HCT116 (cell line): Measurements from ENCODE around the gene EIF3B. TPM values are rescaled to one million over a fixed set of nuclear protein-coding genes. Genes with fewer than 3 reads are reported as not detected.

Source experiments
- ATAC-seq: fragments of 200-7000 bp; cut with Tn5 transposase; 2 replicates; pipeline ENCODE4 v1.9.1; 2020; ENCODE audit warnings: mild to moderate bottlenecking, moderate library complexity
- BruUV-seq: library from RNA; stranded (reverse); fragments of 400-500 nt; replicated peaks from 2 replicates; lab custom pipeline; 2021; lab: Mats Ljungman, UMichigan
- CTCF ChIA-PET: fragments of 300-600 bp; sonication (Branson Sonifier 250); formaldehyde crosslinking; loops from one replicate; lab custom pipeline; 2021; ENCODE audit warnings: antibody characterized with exemption; lab: Charles Lee
- POLR2A ChIA-PET: fragments of 300-600, 350-600 bp; sonication (Branson Sonifier 250); formaldehyde crosslinking; loops from one replicate; lab custom pipeline; 2021; ENCODE audit warnings: antibody characterized with exemption; lab: Charles Lee
- RAD21 ChIA-PET, 2 experiments: fragments of 300-600 bp; sonication (Branson Sonifier 250); formaldehyde crosslinking; loops; one replicate each; lab custom pipeline; 2023; ENCODE audit warnings: low total read pairs in 2 of 2; ENCODE audit not compliant: uncharacterized antibody in 2 of 2, unreplicated experiment in 2 of 2, low non-redundant PET in 1 of 2; lab: Charles Lee
- DNase-seq: peaks from one replicate; pipeline ENCODE4 v3.0.0-alpha.2; 2010; ENCODE audit warnings: low read depth, low spot score
- H2AFZ ChIP-seq: fragments of 200-600 bp; shearing (Covaris generic), sonication (generic); 2 replicates; pipeline ENCODE4 v1.6.1; 2017; ENCODE audit warnings: low read depth, mixed run types, mixed read lengths, antibody characterized with exemption, low read length; ENCODE audit not compliant: poor library complexity, severe bottlenecking
- H3K27ac ChIP-seq: 2 replicates; pipeline ENCODE4 v1.5.1; 2012; ENCODE audit warnings: low read depth, low read length
- H3K27me3 ChIP-seq: fragments of 200-600 bp; sonication (generic); 2 replicates; pipeline ENCODE4 v1.6.1; 2016; ENCODE audit warnings: mixed run types, low read length, mixed read lengths; ENCODE audit not compliant: insufficient read depth
- H3K36me3 ChIP-seq, 2 experiments: fragments of 200-500 bp in 1 of 2; fragments of 200-600 bp in 1 of 2; sonication (Bioruptor generic) in 1 of 2; sonication (generic) in 1 of 2; 2 replicates each; pipeline versions ENCODE4 v1.5.1 to v1.6.1; 2014 to 2016; ENCODE audit warnings: low read length in 2 of 2, inconsistent platforms in 1 of 2, mixed read lengths in 1 of 2, mixed run types in 1 of 2; ENCODE audit not compliant: insufficient read depth in 2 of 2, control insufficient read depth in 1 of 2
- H3K4me1 ChIP-seq, 2 experiments: fragments of 200-600 bp in 1 of 2; sonication (generic) in 1 of 2; 2 replicates each; pipeline versions ENCODE4 v1.5.1 to v1.6.1; 2012 to 2017; ENCODE audit warnings: low read length in 2 of 2, inconsistent platforms in 1 of 2, mild to moderate bottlenecking in 1 of 2, mixed read lengths in 1 of 2, mixed run types in 1 of 2, moderate library complexity in 1 of 2; ENCODE audit not compliant: insufficient read depth in 2 of 2, control insufficient read depth in 1 of 2
- H3K4me2 ChIP-seq: fragments of 200-600 bp; sonication (generic); 2 replicates; pipeline ENCODE4 v1.6.1; 2017; ENCODE audit warnings: mixed run types, low read length, mixed read lengths
- H3K4me3 ChIP-seq, 2 experiments: fragments of 200-600 bp in 1 of 2; sonication (generic) in 1 of 2; replicated peaks in 1 of 2; 2 replicates each; pipeline ENCODE4 v1.5.1; 2011 to 2016; ENCODE audit warnings: low read length in 2 of 2, control low read depth in 1 of 2, low read depth in 1 of 2, mild to moderate bottlenecking in 1 of 2, mixed read lengths in 1 of 2, mixed run types in 1 of 2
- H3K79me2 ChIP-seq: fragments of 200-600 bp; sonication (generic); 2 replicates; pipeline ENCODE4 v1.6.1; 2017; ENCODE audit warnings: mild to moderate bottlenecking, mixed run types, low read length, moderate library complexity, mixed read lengths; ENCODE audit not compliant: insufficient read depth
- H3K9ac ChIP-seq: fragments of 200-600 bp; sonication (generic); 2 replicates; pipeline ENCODE4 v1.6.1; 2016; ENCODE audit warnings: low read length, mixed read lengths
- H3K9me2 ChIP-seq: fragments of 200-600 bp; sonication (generic), shearing (Covaris generic); 2 replicates; pipeline ENCODE4 v1.6.1; 2017; ENCODE audit warnings: mixed run types, mild to moderate bottlenecking, moderate library complexity; ENCODE audit not compliant: insufficient read depth
- H3K9me3 ChIP-seq, 2 experiments: fragments of 200-500 bp in 1 of 2; fragments of 200-600 bp in 1 of 2; sonication (Bioruptor generic) in 1 of 2; sonication (generic) in 1 of 2; 2 replicates each; pipeline ENCODE4 v1.6.1; 2014 to 2017; ENCODE audit warnings: low read length in 2 of 2, mixed read lengths in 2 of 2, inconsistent platforms in 1 of 2, low read depth in 1 of 2, mild to moderate bottlenecking in 1 of 2, mixed run types in 1 of 2, moderate library complexity in 1 of 2; ENCODE audit not compliant: control insufficient read depth in 1 of 2, insufficient read depth in 1 of 2
- H4K20me1 ChIP-seq: fragments of 200-600 bp; sonication (generic), shearing (Covaris generic); 2 replicates; pipeline ENCODE4 v1.6.1; 2017; ENCODE audit warnings: mixed run types, mild to moderate bottlenecking, moderate library complexity; ENCODE audit not compliant: insufficient read depth
- CEBPB ChIP-seq: IDR thresholded peaks from 2 replicates; pipeline ENCODE4 v1.6.1; 2012; ENCODE audit warnings: low read depth
- ELF1 ChIP-seq: IDR thresholded peaks from 2 replicates; pipeline ENCODE4 v1.6.1; 2012; ENCODE audit warnings: low read depth, borderline replicate concordance
- EZH2phosphoT487 ChIP-seq: fragments of 200-600 bp; IDR thresholded peaks from 2 replicates; pipeline ENCODE4 v1.6.1; 2018; ENCODE audit warnings: antibody characterized with exemption, borderline replicate concordance
- FOSL1 ChIP-seq: IDR thresholded peaks from 2 replicates; pipeline ENCODE4 v1.6.1; 2012; ENCODE audit warnings: low read depth
- JUND ChIP-seq: IDR thresholded peaks from 2 replicates; pipeline ENCODE4 v1.6.1; 2012
- MAX ChIP-seq: IDR thresholded peaks from 2 replicates; pipeline ENCODE4 v1.6.1; 2012
- SP1 ChIP-seq: IDR thresholded peaks from 2 replicates; pipeline ENCODE4 v1.6.1; 2012; ENCODE audit warnings: low read depth
- TCF7L2 ChIP-seq: IDR thresholded peaks from 2 replicates; pipeline ENCODE4 v1.7.0; 2011; ENCODE audit warnings: borderline replicate concordance, inconsistent platforms; ENCODE audit not compliant: insufficient read depth, insufficient read length; ENCODE audit errors: extremely low read depth
- YY1 ChIP-seq: IDR thresholded peaks from 2 replicates; pipeline ENCODE4 v1.6.1; 2011; ENCODE audit warnings: low read length, low read depth, moderate library complexity, mild to moderate bottlenecking; ENCODE audit not compliant: insufficient replicate concordance; ENCODE audit errors: extremely low read depth
- intact Hi-C: fragments of 100-400 bp; cut with micrococcal nuclease; formaldehyde crosslinking; loops from 2 replicates; pipeline ENCODE4 v1.10.0; 2022
- total RNA-seq: library from RNA; stranded (reverse); gene quantifications from one replicate; pipeline ENCODE4 v1.2.1, GENCODE V29; 2021; ENCODE audit not compliant: unreplicated experiment

EIF3B gene
- total RNA-seq, 1 experiment from 2014 or later = 324 TPM

GRCh38 chr7:2309889-2310331 is 44.7 kb upstream of the EIF3B start:
- Histone ChIP-seq H3K9me3 (no peaks in the 10 kb centered on the region), H3K9ac (peak overlapping the region; percentile 58), H3K4me1 (peaks cover 16 to 51% of the 10 kb centered on the region in 2 experiments)
- intact Hi-C loops = no loop called here
- peak; percentile 67 for DNase-seq
- TF ChIP-seq ELF1 = no peak
- TF ChIP-seq SP1 = peak; percentile 44; the same call in 1 of the 2 replicates
- TF ChIP-seq CEBPB = no peak
- no peak for TF ChIP-seq YY1
- no peak; the same call in none of the 2 replicates for TF ChIP-seq JUND
- TF ChIP-seq MAX = peak; percentile 33; the same call in 1 of the 2 replicates
- no peak for TF ChIP-seq TCF7L2
- TF ChIP-seq, all 23 proteins: peak for 2
- no peaks in the 10 kb centered on the region for H3K36me3 ChIP-seq
- ChIA-PET POLR2A (no interaction called here), CTCF (no interaction called here), RAD21 (no interaction called here)
- H4K20me1 ChIP-seq = no peaks in the 10 kb centered on the region
- H3K4me2 ChIP-seq = peak overlapping the region; percentile 79
- H3K27ac ChIP-seq = peak overlapping the region; percentile 60
- H3K79me2 ChIP-seq = peaks cover 71% of the 10 kb centered on the region
- H3K9me2 ChIP-seq = no peaks in the 10 kb centered on the region
- peak; percentile 76 for ATAC-seq
- peak overlapping the region; percentile 34 to 53 for H3K4me3 ChIP-seq
- H2AFZ ChIP-seq = no peak overlapping the region
- BruUV-seq = no TSS peak
- H3K27me3 ChIP-seq = no peaks in the 10 kb centered on the region

GRCh38 chr7:2312267-2312929 is 42.2 kb upstream of the EIF3B start:
- Histone ChIP-seq H3K27ac (no peak overlapping the region), H3K9ac (no peak overlapping the region), H4K20me1 (no peaks in the 10 kb centered on the region), H3K79me2 (peaks cover 54% of the 10 kb centered on the region), H3K4me1 (peaks cover 16 to 52% of the 10 kb centered on the region in 2 experiments), H3K9me2 (no peaks in the 10 kb centered on the region), H3K4me3 (no peak overlapping the region), H3K4me2 (0 out of 2 replicates have a peak overlapping the region, but pooled peaks have one; percentile 14), H3K9me3 (no peaks in the 10 kb centered on the region), H3K36me3 (no peaks in the 10 kb centered on the region), H3K27me3 (no peaks in the 10 kb centered on the region), H2AFZ (no peak overlapping the region)
- TF ChIP-seq FOSL1 (no peak), EZH2phosphoT487 (no peak)
- DNase-seq = no peak
- CTCF ChIA-PET = no interaction called here
- TSS peak; percentile 67 for BruUV-seq
- RAD21 ChIA-PET = no interaction called here
- POLR2A ChIA-PET = no interaction called here
- no peak for ATAC-seq
- intact Hi-C loops = no loop called here
